DMS 273 (cell line): ENCODE data around the gene GHSR.

Experiments
- DNase-seq: peaks from one replicate; lab custom pipeline; 2025; ENCODE audit not compliant: unreplicated experiment; lab: John Stamatoyannopoulos, UW

The GHSR gene, protein sequence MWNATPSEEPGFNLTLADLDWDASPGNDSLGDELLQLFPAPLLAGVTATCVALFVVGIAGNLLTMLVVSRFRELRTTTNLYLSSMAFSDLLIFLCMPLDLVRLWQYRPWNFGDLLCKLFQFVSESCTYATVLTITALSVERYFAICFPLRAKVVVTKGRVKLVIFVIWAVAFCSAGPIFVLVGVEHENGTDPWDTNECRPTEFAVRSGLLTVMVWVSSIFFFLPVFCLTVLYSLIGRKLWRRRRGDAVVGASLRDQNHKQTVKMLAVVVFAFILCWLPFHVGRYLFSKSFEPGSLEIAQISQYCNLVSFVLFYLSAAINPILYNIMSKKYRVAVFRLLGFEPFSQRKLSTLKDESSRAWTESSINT

DNA sequence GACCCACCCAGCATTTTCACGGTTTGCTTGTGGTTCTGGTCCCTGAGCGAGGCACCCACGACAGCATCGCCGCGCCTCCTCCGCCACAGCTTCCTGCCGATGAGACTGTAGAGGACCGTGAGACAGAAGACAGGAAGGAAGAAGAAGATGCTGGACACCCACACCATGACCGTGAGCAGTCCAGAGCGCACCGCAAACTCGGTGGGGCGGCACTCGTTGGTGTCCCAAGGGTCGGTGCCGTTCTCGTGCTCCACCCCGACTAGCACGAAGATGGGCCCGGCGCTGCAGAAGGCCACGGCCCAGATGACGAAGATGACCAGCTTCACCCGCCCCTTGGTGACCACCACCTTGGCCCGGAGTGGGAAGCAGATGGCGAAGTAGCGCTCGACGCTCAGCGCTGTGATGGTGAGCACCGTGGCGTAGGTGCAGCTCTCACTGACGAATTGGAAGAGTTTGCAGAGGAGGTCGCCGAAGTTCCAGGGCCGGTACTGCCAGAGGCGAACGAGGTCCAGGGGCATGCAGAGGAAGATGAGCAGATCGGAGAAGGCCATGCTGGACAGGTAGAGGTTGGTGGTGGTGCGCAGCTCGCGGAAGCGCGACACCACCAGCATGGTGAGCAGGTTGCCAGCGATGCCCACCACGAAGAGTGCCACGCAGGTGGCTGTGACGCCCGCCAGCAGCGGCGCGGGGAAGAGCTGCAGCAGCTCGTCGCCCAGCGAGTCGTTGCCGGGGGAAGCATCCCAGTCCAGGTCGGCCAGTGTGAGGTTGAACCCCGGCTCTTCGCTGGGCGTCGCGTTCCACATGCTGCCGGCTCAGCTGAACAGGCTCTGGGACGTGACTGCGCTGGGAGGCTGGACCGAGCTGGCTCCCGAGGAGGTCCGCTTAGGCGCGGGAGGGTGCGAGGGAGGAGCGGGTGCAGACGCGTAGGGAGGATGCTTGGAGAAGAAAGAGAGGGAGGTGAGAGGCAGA, at the start of gene GHSR:
TSS of gene GHSR (minus strand) at position 846 of the 969 bp plus-strand sequence. CDS start at position 803, 43 bp downstream.
- peak; percentile 32 for DNase-seq

DNA sequence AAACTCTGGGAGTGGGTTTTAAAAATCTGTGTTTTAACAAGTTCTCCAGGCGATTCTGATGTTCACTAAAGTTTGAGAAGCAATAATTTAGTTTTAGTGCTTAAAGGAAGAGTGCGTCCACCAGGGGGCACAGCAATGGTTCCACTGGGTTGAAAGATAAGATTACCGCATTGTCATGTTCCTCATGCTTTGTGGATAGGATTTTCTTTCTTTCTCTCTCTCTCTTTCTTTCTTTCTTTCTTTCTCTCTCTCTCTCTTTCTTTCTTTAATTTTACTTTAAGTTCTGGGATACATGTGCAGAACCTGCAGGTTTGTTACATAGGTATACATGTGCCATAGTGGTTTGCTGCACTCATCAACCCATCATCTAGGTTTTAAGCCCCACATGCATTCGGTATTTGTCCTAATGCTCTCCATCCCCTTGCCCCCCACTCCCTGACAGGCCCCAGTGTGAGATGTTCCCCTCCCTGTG, 42.0 kb upstream of the GHSR start:
- peak; percentile 89 for DNase-seq

DNA sequence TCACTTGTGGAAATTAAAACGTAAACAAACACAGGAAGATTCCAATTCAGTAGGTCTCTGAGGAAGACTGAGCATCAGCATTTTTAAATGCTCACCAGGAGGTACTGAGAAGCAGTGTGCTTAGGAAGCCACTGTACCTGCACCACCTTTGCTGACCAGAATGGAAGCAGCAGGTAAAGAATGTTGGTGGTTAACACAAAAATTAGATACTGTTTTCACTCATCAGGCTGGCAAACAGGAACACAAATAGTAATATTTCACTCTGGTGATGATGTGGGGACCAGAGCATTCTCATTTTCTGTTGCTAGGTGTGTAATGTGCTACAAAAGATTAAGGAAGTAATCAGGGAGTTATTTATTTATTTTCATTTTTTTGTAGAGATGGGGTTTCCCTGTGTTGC, 29.9 kb upstream of the GHSR start:
- no peak for DNase-seq

DNA sequence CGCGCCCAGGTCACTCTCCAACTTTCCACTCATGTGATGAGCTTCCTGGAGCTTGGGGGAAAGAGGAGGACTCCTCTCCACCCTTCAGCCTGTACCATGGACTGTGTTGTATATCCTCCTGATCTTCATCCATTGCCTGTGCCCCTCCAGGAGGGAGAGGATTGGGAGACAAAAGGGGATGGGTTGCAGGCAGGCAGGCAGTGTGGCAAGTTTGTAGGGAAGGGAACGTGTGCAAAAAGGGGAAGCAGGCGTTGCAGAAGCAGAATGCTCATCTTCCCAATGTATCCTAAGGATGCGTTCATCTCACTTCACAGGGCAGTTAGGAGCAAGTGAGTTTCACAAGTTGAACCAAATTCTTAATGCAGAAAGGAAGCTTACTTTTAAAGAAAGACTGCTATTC, 28.1 kb upstream of the GHSR start:
- DNase-seq: no peak

DNA sequence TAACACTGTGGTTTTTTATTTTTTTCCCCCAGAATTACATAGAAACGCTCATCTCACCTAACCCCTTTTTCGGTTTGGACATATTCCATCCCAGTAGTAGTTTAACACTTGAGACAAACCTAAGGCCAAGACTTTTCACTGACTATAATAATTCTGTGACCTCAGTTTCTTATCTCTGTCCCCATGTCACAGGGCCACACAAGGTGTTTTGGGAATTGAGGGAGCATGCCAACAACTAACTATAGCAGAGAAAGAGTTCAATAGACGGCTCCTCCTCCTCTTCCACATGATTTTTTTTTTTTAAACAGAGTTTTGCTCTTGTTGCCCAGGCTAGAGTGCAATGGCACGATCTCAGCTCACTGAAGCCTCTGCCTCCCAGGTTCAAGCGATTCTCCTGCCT, 27.4 kb upstream of the GHSR start:
- no peak for DNase-seq

DNA sequence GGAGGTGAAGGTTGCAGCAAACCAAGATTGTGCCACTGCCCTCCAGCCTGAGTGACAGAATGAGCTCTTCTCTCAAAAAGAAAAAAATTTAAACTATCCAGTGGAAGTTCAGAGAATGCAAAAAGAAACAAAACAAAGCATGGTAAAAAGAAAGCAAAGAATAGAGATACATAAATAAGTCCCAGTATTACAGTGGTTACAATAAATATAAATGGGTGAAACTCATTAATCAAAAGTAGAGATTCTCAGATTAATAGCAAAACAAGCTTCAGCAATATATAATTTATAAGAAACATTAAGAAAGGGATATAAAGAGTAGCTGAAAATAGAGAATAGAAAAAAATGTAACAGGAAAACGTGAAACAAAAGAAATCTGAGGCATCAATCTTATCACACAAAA, 23.6 kb upstream of the GHSR start:
- no peak for DNase-seq

GRCh38 chr3:172470588-172470987, 22.3 kb upstream of the GHSR start:
- no peak for DNase-seq

DNA sequence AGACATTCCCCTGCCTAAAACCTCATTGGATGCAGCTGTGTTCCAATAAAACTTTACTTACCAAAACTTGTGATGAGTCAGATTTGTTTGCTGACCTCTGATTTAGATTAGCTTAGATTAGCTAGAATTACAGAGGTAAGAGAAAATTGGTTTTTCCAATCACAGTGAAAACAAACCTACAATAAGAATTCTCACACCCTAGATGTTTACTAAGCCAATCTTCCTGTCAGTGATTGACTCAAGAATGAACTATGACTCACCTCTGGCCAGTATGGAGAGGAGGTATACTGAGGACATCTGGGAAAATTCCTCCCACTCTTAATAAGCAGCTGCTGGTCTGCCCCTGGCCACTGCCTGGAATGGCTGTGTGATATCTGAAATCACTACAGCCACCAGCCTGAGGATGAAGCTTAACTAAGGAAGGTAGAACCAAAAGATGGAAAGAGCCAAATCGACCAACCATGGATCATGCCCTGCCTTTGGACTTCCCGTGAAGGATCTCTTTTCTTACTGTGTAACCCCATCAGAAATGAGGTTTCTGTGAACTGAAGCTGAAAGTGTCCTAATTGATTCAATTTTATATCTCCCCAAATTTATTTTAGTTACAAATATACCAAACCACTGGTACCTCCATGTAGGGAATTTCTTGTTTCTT, 19.0 kb upstream of the GHSR start:
- peak; percentile 53 for DNase-seq

- no peak for DNase-seq
These were observed 18.4 kb upstream of the GHSR start for GRCh38 chr3:172466553-172467130.

GRCh38 chr3:172465281-172465680, 17.0 kb upstream of the GHSR start:
- DNase-seq: peak; percentile 14

GRCh38 chr3:172464306-172464705, 16.1 kb upstream of the GHSR start:
- peak; percentile 90 for DNase-seq

GRCh38 chr3:172461530-172462138, 13.4 kb upstream of the GHSR start:
- peak; percentile 77 for DNase-seq

- DNase-seq: no peak
These were observed 8.1 kb upstream of the GHSR start for GRCh38 chr3:172456404-172456803.

DNA sequence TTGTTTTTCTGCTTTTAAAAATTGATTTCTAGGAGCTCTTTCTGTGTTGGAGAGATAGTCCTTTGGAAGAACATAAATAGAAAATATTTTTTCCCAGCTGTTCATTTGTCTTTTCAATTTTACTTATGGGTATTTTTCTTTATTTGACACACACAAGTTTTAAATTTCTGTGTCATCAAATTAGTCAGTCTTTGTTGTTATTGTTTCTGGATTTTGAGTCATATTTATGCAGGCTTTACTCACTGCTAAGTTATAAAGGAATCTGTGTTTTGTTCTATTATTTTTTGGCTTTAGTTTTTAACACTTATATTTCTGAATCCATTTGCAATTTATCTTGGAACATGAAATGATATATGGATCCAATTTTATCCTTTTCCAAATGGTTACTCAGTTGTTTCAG, 5.9 kb upstream of the GHSR start:
- no peak for DNase-seq

GRCh38 chr3:172449466-172450149, 1.4 kb upstream of the GHSR start:
- peak; percentile 67 for DNase-seq

DNA sequence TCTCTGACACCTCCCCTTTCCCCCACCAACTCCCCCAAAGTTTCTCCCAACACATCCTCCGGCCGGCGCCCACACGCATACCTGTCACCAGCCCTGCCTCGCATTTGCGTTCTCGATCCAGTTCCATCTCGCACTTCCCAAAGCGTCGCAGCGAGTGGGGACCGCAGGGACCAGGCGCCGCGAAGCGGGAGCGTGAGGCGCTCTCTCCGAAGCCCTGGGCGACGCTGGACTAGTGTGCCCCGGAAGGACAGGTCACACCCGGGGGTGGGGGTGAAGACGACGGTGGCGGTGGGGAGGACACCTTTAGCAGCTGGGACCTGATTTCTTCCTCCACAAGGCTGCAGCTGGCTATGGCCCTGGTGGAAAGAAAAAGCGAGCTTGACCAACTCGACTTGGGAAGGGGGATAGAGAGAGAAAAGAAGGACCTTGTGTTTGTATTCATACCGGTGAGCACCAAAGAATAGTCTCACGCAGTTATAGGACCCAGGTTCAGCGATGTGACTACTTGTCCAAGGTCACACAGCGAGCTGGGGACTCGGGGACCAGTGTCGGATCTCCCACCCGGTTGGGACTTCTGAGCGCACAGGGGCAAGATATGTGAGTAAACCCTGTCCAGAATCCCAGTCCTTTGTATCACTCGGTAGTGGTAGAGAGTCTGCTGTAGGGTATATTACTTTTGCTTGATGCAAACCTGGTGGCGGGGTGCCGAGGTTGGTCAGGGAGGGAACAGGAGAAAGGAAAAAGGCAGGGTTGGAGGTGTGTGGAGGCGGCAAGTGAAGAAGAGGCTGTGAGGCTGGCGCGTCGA, 607 bp upstream of the GHSR start:
- DNase-seq: peak; percentile 43

DNA sequence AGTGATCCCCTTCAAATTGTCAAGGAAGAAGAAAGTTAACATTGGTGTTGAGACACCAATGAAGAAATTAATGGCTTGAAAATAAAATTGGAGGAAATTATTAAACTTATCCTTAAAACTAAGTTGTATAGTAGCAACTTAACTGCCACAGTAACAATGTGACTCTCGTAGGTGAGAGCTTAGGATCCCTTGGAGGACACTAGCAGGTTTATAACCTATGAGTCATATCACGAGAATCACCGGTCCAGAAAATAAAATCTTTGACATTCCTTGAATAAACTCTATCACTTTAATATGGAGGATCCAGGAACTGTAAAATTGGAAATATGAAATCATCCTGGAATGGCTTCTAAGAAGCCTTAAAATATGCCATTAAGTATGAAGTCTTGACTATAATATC, 2.1 kb downstream of the GHSR start:
- DNase-seq: no peak

DNA sequence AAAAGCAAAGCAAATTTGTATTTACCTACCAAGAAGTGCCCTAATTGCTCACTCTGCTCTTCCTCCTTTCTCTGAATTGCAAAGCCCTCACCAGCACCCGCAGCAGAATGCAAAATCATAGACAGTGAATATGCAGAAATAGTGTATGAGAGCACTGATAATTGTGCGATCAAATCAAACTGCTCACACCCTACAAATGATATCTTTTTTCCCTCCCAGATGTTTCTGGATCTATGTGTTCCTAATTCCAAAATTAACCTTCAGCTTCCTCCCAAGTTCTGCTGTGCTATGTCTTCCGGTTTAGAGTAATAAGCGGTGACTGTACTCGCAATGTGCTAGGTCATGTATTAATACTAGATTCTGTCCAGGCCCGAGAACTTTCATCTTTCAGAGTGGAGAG, 3.4 kb downstream of the GHSR start:
- no peak for DNase-seq

GRCh38 chr3:172442606-172443005, 5.7 kb downstream of the GHSR start:
- DNase-seq: no peak
